Measurements from ENCODE around the gene CEP135.

CEP135 gene

DNA sequence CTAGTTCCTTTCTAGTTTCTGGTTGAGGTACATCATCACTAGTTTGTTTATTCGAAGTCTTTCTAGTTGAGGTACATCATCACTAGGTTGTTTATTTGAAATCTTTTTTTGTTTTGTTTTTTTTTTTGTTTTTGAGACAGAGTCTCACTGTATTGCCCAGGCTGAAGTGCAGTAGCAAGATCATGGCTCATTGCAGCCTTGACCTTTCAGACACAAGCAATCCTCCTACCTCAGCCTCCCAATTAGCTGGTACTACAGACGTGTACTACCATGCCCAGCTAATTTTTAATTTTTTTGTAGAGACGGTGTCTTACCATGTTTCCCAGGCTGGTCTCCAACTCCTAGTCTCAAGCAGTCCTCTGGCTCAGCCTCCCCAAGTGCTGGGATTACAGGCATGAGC, 54.9 kb downstream of the CEP135 start:
- no peak for TF ChIP-seq ZFP30 (CRISPR knock-in tag; IDR thresholded peaks at IDR 0.05)
- no peak for TF ChIP-seq CSDC2 (CRISPR knock-in tag; IDR thresholded peaks at IDR 0.05)
- TF ChIP-seq, protein P1, sequence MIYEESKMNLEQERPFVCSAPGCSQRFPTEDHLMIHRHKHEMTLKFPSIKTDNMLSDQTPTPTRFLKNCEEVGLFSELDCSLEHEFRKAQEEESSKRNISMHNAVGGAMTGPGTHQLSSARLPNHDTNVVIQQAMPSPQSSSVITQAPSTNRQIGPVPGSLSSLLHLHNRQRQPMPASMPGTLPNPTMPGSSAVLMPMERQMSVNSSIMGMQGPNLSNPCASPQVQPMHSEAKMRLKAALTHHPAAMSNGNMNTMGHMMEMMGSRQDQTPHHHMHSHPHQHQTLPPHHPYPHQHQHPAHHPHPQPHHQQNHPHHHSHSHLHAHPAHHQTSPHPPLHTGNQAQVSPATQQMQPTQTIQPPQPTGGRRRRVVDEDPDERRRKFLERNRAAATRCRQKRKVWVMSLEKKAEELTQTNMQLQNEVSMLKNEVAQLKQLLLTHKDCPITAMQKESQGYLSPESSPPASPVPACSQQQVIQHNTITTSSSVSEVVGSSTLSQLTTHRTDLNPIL (CRISPR knock-in tag; IDR thresholded peaks at IDR 0.05; ENCODE audit: low read depth): no peak
- TF ChIP-seq, protein P2, sequence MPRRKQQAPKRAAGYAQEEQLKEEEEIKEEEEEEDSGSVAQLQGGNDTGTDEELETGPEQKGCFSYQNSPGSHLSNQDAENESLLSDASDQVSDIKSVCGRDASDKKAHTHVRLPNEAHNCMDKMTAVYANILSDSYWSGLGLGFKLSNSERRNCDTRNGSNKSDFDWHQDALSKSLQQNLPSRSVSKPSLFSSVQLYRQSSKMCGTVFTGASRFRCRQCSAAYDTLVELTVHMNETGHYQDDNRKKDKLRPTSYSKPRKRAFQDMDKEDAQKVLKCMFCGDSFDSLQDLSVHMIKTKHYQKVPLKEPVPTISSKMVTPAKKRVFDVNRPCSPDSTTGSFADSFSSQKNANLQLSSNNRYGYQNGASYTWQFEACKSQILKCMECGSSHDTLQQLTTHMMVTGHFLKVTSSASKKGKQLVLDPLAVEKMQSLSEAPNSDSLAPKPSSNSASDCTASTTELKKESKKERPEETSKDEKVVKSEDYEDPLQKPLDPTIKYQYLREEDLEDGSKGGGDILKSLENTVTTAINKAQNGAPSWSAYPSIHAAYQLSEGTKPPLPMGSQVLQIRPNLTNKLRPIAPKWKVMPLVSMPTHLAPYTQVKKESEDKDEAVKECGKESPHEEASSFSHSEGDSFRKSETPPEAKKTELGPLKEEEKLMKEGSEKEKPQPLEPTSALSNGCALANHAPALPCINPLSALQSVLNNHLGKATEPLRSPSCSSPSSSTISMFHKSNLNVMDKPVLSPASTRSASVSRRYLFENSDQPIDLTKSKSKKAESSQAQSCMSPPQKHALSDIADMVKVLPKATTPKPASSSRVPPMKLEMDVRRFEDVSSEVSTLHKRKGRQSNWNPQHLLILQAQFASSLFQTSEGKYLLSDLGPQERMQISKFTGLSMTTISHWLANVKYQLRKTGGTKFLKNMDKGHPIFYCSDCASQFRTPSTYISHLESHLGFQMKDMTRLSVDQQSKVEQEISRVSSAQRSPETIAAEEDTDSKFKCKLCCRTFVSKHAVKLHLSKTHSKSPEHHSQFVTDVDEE (CRISPR knock-in tag; IDR thresholded peaks at IDR 0.05): no peak
- TF ChIP-seq RARB (CRISPR knock-in tag; IDR thresholded peaks at IDR 0.05): no peak
- ATAC-seq: no peak

DNA sequence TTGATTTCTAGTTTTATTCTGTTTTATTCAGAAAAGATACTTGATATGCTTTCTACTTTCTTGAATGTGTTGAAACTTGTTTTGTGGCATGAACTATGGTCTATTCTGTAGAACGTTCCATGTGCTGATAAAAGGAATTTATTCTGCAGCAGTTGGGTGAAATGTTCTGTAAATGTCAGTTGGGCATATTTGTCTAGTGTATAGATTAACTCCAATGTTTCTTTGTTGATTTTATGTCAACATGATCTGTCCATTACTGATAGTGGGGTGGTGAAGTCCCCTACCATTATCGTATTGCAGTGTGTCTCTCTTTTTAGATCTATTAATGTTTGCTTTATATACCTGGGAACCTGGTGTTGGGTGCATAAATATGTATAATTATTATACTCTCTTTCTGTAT, 55.5 kb downstream of the CEP135 start:
- no peak for ATAC-seq
- TF ChIP-seq CSDC2 (CRISPR knock-in tag; IDR thresholded peaks at IDR 0.05): no peak
- TF ChIP-seq, protein P3, sequence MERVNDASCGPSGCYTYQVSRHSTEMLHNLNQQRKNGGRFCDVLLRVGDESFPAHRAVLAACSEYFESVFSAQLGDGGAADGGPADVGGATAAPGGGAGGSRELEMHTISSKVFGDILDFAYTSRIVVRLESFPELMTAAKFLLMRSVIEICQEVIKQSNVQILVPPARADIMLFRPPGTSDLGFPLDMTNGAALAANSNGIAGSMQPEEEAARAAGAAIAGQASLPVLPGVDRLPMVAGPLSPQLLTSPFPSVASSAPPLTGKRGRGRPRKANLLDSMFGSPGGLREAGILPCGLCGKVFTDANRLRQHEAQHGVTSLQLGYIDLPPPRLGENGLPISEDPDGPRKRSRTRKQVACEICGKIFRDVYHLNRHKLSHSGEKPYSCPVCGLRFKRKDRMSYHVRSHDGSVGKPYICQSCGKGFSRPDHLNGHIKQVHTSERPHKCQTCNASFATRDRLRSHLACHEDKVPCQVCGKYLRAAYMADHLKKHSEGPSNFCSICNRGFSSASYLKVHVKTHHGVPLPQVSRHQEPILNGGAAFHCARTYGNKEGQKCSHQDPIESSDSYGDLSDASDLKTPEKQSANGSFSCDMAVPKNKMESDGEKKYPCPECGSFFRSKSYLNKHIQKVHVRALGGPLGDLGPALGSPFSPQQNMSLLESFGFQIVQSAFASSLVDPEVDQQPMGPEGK (CRISPR knock-in tag; IDR thresholded peaks at IDR 0.05; ENCODE audit: borderline replicate concordance): no peak
- TF ChIP-seq ZNF70 (CRISPR knock-in tag; IDR thresholded peaks at IDR 0.05): no peak
- TF ChIP-seq SNAI2 (CRISPR knock-in tag; IDR thresholded peaks at IDR 0.05): no peak
- no peak for TF ChIP-seq RARB (CRISPR knock-in tag; IDR thresholded peaks at IDR 0.05)
- no peak for TF ChIP-seq ISL1 (CRISPR knock-in tag; IDR thresholded peaks at IDR 0.05)
- TF ChIP-seq BACH2 (CRISPR knock-in tag; IDR thresholded peaks at IDR 0.05; ENCODE audit: borderline replicate concordance): no peak
- TF ChIP-seq ZC3H10 (CRISPR knock-in tag; IDR thresholded peaks at IDR 0.05): no peak
- TF ChIP-seq ZFP30 (CRISPR knock-in tag; IDR thresholded peaks at IDR 0.05): no peak
- TF ChIP-seq, protein P1 (CRISPR knock-in tag; IDR thresholded peaks at IDR 0.05; ENCODE audit: low read depth): no peak
- no peak for TF ChIP-seq TCF4 (CRISPR knock-in tag; IDR thresholded peaks at IDR 0.05; ENCODE audit: borderline replicate concordance)
- TF ChIP-seq ESRRG (CRISPR knock-in tag; IDR thresholded peaks at IDR 0.05): no peak
- TF ChIP-seq GLIS3 (CRISPR knock-in tag; IDR thresholded peaks at IDR 0.05): no peak
- no peak for TF ChIP-seq TOX (CRISPR knock-in tag; IDR thresholded peaks at IDR 0.05; ENCODE audit: borderline replicate concordance)
- no peak for TF ChIP-seq ARNTL (CRISPR knock-in tag; IDR thresholded peaks at IDR 0.05; ENCODE audit: borderline replicate concordance, low read depth)
- TF ChIP-seq, protein P4, sequence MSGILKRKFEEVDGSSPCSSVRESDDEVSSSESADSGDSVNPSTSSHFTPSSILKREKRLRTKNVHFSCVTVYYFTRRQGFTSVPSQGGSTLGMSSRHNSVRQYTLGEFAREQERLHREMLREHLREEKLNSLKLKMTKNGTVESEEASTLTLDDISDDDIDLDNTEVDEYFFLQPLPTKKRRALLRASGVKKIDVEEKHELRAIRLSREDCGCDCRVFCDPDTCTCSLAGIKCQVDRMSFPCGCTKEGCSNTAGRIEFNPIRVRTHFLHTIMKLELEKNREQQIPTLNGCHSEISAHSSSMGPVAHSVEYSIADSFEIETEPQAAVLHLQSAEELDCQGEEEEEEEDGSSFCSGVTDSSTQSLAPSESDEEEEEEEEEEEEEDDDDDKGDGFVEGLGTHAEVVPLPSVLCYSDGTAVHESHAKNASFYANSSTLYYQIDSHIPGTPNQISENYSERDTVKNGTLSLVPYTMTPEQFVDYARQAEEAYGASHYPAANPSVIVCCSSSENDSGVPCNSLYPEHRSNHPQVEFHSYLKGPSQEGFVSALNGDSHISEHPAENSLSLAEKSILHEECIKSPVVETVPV (CRISPR knock-in tag; IDR thresholded peaks at IDR 0.05): no peak
- no peak for TF ChIP-seq ZNF8 (CRISPR knock-in tag; IDR thresholded peaks at IDR 0.05)
- TF ChIP-seq, protein P2 (CRISPR knock-in tag; IDR thresholded peaks at IDR 0.05): no peak
- TF ChIP-seq ZFP3 (CRISPR knock-in tag; IDR thresholded peaks at IDR 0.05): no peak

Measured in SK-N-SH treated with all-trans-retinoic acid at 6 μM for 48 hours (cell line).